Measurements from ENCODE around the gene NEMF.

Gene NEMF

DNA sequence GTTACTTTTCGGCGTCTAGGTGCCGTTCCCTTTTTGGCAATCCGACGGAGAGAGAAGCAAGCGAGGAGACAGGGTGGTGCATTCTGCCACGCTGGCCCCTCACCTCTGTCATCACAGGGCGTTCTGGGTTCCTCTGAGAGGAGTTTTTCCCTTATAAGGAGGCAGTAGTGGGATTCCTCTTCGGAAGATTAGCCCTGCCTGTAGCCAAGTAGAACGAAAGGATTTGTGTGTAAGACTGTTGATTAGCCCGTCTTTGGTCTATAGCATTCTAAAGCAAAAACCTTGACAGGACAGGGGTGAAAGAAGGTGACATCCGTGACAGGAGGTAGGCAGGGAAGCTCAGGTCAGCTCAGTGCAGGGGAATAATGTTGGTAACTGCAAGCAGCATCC lies 9.1 kb upstream of the NEMF start:
- H3K27ac ChIP-seq = peak overlapping the region; percentile 88
- no peak for TF ChIP-seq ZFX (IDR thresholded peaks at IDR 0.05; ENCODE audit: borderline replicate concordance)
- TF ChIP-seq, protein P1, sequence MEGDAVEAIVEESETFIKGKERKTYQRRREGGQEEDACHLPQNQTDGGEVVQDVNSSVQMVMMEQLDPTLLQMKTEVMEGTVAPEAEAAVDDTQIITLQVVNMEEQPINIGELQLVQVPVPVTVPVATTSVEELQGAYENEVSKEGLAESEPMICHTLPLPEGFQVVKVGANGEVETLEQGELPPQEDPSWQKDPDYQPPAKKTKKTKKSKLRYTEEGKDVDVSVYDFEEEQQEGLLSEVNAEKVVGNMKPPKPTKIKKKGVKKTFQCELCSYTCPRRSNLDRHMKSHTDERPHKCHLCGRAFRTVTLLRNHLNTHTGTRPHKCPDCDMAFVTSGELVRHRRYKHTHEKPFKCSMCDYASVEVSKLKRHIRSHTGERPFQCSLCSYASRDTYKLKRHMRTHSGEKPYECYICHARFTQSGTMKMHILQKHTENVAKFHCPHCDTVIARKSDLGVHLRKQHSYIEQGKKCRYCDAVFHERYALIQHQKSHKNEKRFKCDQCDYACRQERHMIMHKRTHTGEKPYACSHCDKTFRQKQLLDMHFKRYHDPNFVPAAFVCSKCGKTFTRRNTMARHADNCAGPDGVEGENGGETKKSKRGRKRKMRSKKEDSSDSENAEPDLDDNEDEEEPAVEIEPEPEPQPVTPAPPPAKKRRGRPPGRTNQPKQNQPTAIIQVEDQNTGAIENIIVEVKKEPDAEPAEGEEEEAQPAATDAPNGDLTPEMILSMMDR (IDR thresholded peaks at IDR 0.05) = no peak

DNA sequence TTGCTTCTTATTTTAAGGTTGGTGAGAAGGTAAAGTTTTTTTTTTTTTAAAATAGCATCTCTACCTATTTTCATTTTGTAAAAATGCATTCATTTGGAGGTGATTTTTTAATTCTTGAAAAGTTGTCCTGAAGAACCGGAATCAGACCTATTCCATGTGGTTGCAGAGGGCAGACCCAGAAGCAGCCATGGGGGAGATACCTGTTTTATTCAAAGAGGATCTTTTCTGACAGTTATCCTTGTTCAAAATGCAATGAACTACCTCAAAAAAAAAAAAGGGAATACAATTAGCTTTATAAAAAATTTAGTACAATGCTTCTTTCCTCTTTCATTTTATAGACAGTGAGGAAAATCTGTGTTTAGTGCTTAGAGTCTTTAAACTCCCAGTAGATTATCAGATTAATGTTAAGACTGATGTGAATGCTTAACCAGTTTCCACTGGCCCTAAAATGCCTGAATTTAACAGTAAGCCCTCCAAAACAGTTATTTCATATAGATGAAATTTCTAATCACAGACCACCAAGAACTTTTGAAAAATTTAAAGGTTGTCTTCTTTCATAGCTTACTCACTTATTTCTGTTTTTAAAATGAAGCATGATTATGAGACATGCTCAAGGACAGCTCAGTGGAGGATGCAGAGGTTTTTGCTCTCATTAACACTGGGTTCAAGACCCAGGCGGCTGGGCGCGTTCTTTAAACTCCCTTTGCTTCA lies 8.6 kb upstream of the NEMF start:
- peak overlapping the region; percentile 88 for H3K27ac ChIP-seq

DNA sequence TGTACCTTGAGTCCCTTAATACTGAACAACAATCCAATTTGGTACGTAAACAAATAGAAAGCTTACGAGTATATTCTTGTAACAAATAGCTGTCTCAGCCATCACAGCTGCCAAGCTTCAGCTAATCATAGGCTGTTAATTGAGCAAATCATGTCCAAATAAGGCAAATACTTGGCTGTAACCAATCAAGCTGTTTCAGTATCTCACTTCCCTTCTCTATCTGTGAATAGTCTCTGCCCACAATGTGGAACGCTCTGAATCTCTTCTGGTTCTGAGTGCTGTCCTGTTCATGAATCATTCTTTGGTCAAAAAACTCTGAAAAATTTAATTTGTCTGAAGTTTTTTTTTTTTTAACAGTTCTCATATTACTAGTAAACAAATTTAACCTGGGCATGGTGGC lies 5.8 kb upstream of the NEMF start:
- H3K27ac ChIP-seq = peak overlapping the region; percentile 25; the same call in 1 of the 2 replicates
- no peak for TF ChIP-seq ZFX (IDR thresholded peaks at IDR 0.05; ENCODE audit: borderline replicate concordance)
- TF ChIP-seq, protein P1 (IDR thresholded peaks at IDR 0.05) = no peak

More for the DNA sequence above, 8.6 kb upstream of the NEMF start:
- no peak for TF ChIP-seq ZFX (IDR thresholded peaks at IDR 0.05; ENCODE audit: borderline replicate concordance)
- TF ChIP-seq, protein P1 (IDR thresholded peaks at IDR 0.05) = no peak

DNA sequence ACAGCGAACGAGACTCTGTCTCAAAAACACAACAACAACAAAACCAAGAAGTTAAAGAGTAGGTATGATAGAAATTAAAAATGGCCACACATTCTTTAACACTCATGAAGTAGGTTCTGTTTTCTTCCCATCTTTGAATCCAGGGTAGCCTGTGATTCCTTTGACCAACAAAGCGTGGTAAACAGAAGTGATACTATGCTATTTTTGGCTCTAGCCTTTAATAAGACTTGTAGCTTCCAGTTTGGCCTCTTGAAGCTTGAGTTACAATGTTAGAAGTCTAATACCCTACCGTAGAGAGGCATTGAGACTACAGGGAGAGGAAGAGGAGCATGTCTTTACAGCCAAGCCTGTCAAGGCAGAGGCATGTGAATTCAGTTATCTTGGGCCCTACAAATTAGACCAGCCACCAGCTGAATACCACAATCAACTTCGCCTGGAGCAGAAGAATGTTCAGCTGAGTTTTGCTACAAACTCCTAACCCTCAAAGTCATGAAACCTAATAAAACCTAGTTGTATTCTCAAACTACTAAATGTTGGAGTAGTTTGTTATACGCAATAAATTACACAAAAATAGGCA lies 4.9 kb upstream of the NEMF start:
- H3K27ac ChIP-seq = peak overlapping the region; percentile 25; the same call in 1 of the 2 replicates
- TF ChIP-seq ZFX (IDR thresholded peaks at IDR 0.05; ENCODE audit: borderline replicate concordance) = no peak
- TF ChIP-seq, protein P1 (IDR thresholded peaks at IDR 0.05) = no peak

DNA sequence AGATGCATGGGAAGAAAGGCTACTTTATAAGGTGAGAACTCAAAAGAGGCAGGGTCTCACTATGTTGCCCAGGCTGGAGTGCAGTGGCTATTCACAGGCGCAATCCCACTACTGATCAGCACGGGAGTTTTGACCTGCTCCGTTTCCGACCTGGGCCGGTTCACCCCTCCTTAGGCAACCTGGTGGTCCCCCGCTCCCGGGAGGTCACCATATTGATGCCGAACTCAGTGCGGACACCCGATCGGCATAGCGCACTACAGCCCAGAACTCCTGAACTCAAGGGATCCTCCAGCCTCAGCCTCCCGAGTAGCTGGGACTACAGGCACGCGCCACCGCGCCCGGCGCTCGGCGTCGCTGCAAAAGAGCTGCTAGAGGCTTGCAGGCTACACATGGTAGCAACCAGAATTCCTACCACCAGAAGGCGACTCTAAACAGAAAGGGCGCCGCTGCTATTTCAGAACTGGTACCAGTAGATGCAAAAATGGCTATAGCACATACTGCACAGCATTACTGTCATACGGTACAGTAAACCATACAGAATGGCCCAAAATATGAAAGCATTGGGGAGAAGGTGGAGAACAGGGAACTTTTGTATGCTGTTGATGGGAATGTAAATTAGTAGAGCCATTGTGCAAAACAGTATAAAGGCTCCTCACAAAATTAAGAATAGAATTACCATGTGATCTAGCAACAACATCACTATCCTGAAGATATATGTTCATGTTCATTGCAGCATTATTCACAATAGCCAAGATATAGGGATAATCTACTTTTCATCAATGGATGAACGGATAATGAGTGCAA lies 1.2 kb upstream of the NEMF start:
- peak overlapping the region; percentile 69 for H3K27ac ChIP-seq

DNA sequence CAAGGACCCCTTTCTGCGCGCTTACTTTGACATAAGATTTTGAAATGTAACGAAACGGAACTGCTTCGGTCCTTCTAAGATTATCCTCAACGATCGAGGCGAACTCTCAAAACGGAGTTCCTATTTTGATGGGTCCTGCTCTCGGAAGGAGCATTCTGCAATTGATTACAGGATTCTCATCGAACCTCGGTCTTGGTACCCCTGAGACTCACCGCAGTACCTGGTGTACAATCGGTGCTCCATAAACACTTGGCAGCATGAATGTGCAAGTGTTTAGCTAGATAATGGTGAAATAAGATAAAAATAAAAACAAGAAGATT lies 530 bp upstream of the NEMF start:
- no peak for TF ChIP-seq ZFX (IDR thresholded peaks at IDR 0.05; ENCODE audit: borderline replicate concordance)
- TF ChIP-seq, protein P1 (IDR thresholded peaks at IDR 0.05) = no peak
- peak overlapping the region; percentile 69 for H3K27ac ChIP-seq

More for the DNA sequence above, 1.2 kb upstream of the NEMF start:
- TF ChIP-seq ZFX (IDR thresholded peaks at IDR 0.05; ENCODE audit: borderline replicate concordance) = no peak
- TF ChIP-seq, protein P1 (IDR thresholded peaks at IDR 0.05) = peak; percentile 89
